IMR-90 (cell line): ENCODE results near the gene MRM2. TPM values are rescaled to one million over a fixed set of nuclear protein-coding genes. Genes with fewer than 3 reads are reported as not detected.
A peak's percentile ranks its signal among the peaks of the same experiment; 100 is the strongest.

ENCODE experiments used
- ATAC-seq: fragments of 200-7000 bp; cut with Tn5 transposase; 2 replicates; pipeline ENCODE4 v1.9.1; 2020; ENCODE audit warnings: low read depth, mild to moderate bottlenecking, moderate library complexity
- BruUV-seq: library from RNA; stranded (reverse); fragments of 400-500 nt; replicated peaks from 2 replicates; lab custom pipeline; 2021; lab: Mats Ljungman, UMichigan
- CTCF ChIA-PET: fragments of 300-600 bp; formaldehyde crosslinking; extraction: SDS; loops from one replicate; lab custom pipeline; 2021; ENCODE audit warnings: antibody characterized with exemption; lab: Yijun Ruan, JAX
- POLR2A ChIA-PET: fragments of 300-600 bp; sonication (Branson Sonifier 250); formaldehyde crosslinking; loops from one replicate; lab custom pipeline; 2022; ENCODE audit warnings: antibody characterized with exemption; ENCODE audit not compliant: unreplicated experiment; lab: Charles Lee
- DNase-seq: peaks from one replicate; pipeline ENCODE4 v3.0.0; 2013
- H2AFZ ChIP-seq: replicated peaks from 2 replicates; pipeline ENCODE3; 2013; ENCODE audit warnings: low read length, mild to moderate bottlenecking; ENCODE audit not compliant: poor library complexity
- H2AK5ac ChIP-seq: 2 replicates; pipeline ENCODE4 v1.6.1; 2013; ENCODE audit warnings: low read depth, low read length, inconsistent platforms
- H2AK9ac ChIP-seq: replicated peaks from 2 replicates; pipeline ENCODE3; 2013; ENCODE audit warnings: mild to moderate bottlenecking, low read depth, low read length, moderate library complexity; ENCODE audit not compliant: poor library complexity
- H2BK120ac ChIP-seq: 2 replicates; pipeline ENCODE4 v1.6.1; 2013; ENCODE audit warnings: low read depth, low read length, inconsistent platforms
- H2BK15ac ChIP-seq: 3 replicates; pipeline ENCODE4 v1.6.1; 2013; ENCODE audit warnings: low read depth, low read length, inconsistent platforms
- H2BK20ac ChIP-seq: 2 replicates; pipeline ENCODE4 v1.6.1; 2013; ENCODE audit warnings: low read depth, mild to moderate bottlenecking, inconsistent platforms, low read length, moderate library complexity
- H2BK5ac ChIP-seq: 2 replicates; pipeline ENCODE4 v1.6.1; 2013; ENCODE audit warnings: mild to moderate bottlenecking, low read depth, low read length, inconsistent platforms; ENCODE audit not compliant: poor library complexity, severe bottlenecking
- H3K14ac ChIP-seq: replicated peaks from 2 replicates; pipeline ENCODE4 v1.6.1; 2013; ENCODE audit warnings: low read depth, low read length, inconsistent platforms
- H3K18ac ChIP-seq: 2 replicates; pipeline ENCODE4 v1.6.1; 2013; ENCODE audit warnings: low read depth, low read length, control low read depth
- H3K23ac ChIP-seq: 2 replicates; pipeline ENCODE4 v1.6.1; 2013; ENCODE audit warnings: low read depth, low read length, inconsistent platforms
- H3K27ac ChIP-seq: 2 replicates; pipeline ENCODE4 v1.5.1; 2013; ENCODE audit warnings: mild to moderate bottlenecking, control low read depth, low read length; ENCODE audit not compliant: insufficient read depth
- H3K27me3 ChIP-seq: 2 replicates; pipeline ENCODE4 v1.6.1; 2013; ENCODE audit warnings: low read length; ENCODE audit not compliant: control insufficient read depth, insufficient read depth
- H3K36me3 ChIP-seq: 2 replicates; pipeline ENCODE4 v1.6.1; 2013; ENCODE audit warnings: low read length, mixed read lengths; ENCODE audit not compliant: control insufficient read depth, insufficient read depth
- H3K4ac ChIP-seq: 2 replicates; pipeline ENCODE4 v1.6.1; 2013; ENCODE audit warnings: low read depth, low read length, inconsistent platforms
- H3K4me1 ChIP-seq: 2 replicates; pipeline ENCODE4 v1.6.1; 2013; ENCODE audit warnings: low read length, mixed read lengths; ENCODE audit not compliant: control insufficient read depth, insufficient read depth
- H3K4me2 ChIP-seq: 2 replicates; pipeline ENCODE4 v1.6.1; 2013; ENCODE audit warnings: low read depth, mild to moderate bottlenecking, control low read depth, low read length, moderate library complexity
- H3K4me3 ChIP-seq: 2 replicates; pipeline ENCODE4 v1.5.1; 2013; ENCODE audit warnings: low read depth, mild to moderate bottlenecking, control low read depth, low read length, moderate library complexity; ENCODE audit not compliant: insufficient read depth
- H3K56ac ChIP-seq: 2 replicates; pipeline ENCODE4 v1.6.1; 2013; ENCODE audit warnings: low read length, inconsistent platforms; ENCODE audit not compliant: insufficient read depth; ENCODE audit errors: extremely low read depth
- H3K79me1 ChIP-seq, 2 experiments: 2 replicates each; pipeline ENCODE4 v1.6.1; 2013; ENCODE audit warnings: low read length in 2 of 2, inconsistent platforms in 1 of 2, low read depth in 1 of 2
- H3K9ac ChIP-seq: 2 replicates; pipeline ENCODE4 v1.6.1; 2013; ENCODE audit warnings: low read depth, low read length, control low read depth
- H3K9me1 ChIP-seq: 2 replicates; pipeline ENCODE4 v1.6.1; 2013; ENCODE audit warnings: low read length, inconsistent platforms; ENCODE audit not compliant: insufficient read depth
- H3K9me3 ChIP-seq: 2 replicates; pipeline ENCODE4 v1.6.1; 2013; ENCODE audit warnings: low read length; ENCODE audit not compliant: control insufficient read depth, insufficient read depth
- H4K20me1 ChIP-seq: 2 replicates; pipeline ENCODE4 v1.6.1; 2013; ENCODE audit warnings: low read length, inconsistent platforms; ENCODE audit not compliant: insufficient read depth
- H4K5ac ChIP-seq: 2 replicates; pipeline ENCODE4 v1.6.1; 2013; ENCODE audit warnings: mild to moderate bottlenecking, low read depth, low read length, control low read depth
- H4K8ac ChIP-seq, 2 experiments: 2 replicates each; pipeline ENCODE4 v1.6.1; 2013; ENCODE audit warnings: low read depth in 2 of 2, low read length in 2 of 2, control low read depth in 1 of 2, inconsistent platforms in 1 of 2
- H4K91ac ChIP-seq: 2 replicates; pipeline ENCODE4 v1.6.1; 2013; ENCODE audit warnings: low read depth, low read length, inconsistent platforms; ENCODE audit not compliant: insufficient read depth
- CTCF ChIP-seq: conservative IDR thresholded peaks from 2 replicates; pipeline ENCODE4 v1.5.1; 2012; ENCODE audit warnings: mild to moderate bottlenecking, low read depth, low read length, improper control_type of control experiment
- ELK1 ChIP-seq: fragments of 150-350 bp; IDR thresholded peaks from 2 replicates; pipeline ENCODE4 v1.6.1; 2016; ENCODE audit warnings: low read depth, mild to moderate bottlenecking, low read length, moderate library complexity, borderline replicate concordance
- MAZ ChIP-seq: IDR thresholded peaks from 2 replicates; pipeline ENCODE4 v1.6.1; 2012; ENCODE audit warnings: low read depth, mild to moderate bottlenecking, low read length, improper control_type of control experiment, moderate library complexity, borderline replicate concordance
- MXI1 ChIP-seq: IDR thresholded peaks from 2 replicates; pipeline ENCODE4 v1.6.1; 2012; ENCODE audit warnings: low read depth, mild to moderate bottlenecking, low read length, moderate library complexity, borderline replicate concordance
- NFE2L2 ChIP-seq: fragments of 150-350 bp; IDR thresholded peaks from 2 replicates; pipeline ENCODE4 v1.6.1; 2016; ENCODE audit warnings: low read depth, mild to moderate bottlenecking, low read length
- RCOR1 ChIP-seq: IDR thresholded peaks from 2 replicates; pipeline ENCODE4 v1.6.1; 2012; ENCODE audit warnings: mild to moderate bottlenecking, low read length, improper control_type of control experiment; ENCODE audit not compliant: insufficient replicate concordance
- RFX5 ChIP-seq: IDR thresholded peaks from 2 replicates; pipeline ENCODE4 v1.8.0; 2012; ENCODE audit warnings: low read depth, mild to moderate bottlenecking, low read length, moderate library complexity
- SMC3 ChIP-seq: fragments of 150-350 bp; IDR thresholded peaks from 2 replicates; pipeline ENCODE4 v1.6.1; 2016; ENCODE audit warnings: low read depth, mild to moderate bottlenecking, antibody characterized with exemption, low read length, moderate library complexity
- USF2 ChIP-seq: fragments of 150-350 bp; IDR thresholded peaks from 2 replicates; pipeline ENCODE4 v1.6.1; 2017; ENCODE audit warnings: mild to moderate bottlenecking, antibody characterized with exemption, low read length, low read depth
- WGBS, 2 experiments: methylation state at CpG; one replicate each; pipeline versions ENCODE4 v1.1.5 to v1.1.7; 2013; ENCODE audit warnings: missing lambda C conversion rate in 2 of 2; ENCODE audit not compliant: insufficient read length in 1 of 2; ENCODE audit errors: extremely low coverage in 2 of 2; 5-methylcytosine and 5-hydroxymethylcytosine counted together
- dilution Hi-C: fragments of 300-500 bp; cut with HindIII; formaldehyde crosslinking; loops from one replicate; pipeline ENCODE4 v1.14.3; 2018; ENCODE audit warnings: low sequenced_read_pairs; ENCODE audit not compliant: unreplicated experiment
- in situ Hi-C: fragments of 300-500 bp; cut with MboI; formaldehyde crosslinking; loops from 3 replicates; pipeline ENCODE4 v1.14.3; 2019; ENCODE audit warnings: low sequenced_read_pairs, inconsistent platforms, mixed read lengths
- intact Hi-C: fragments of 100-400 bp; cut with micrococcal nuclease; formaldehyde crosslinking; loops from 2 replicates; pipeline ENCODE4 v1.10.0; 2022
- polyA plus RNA-seq, 3 experiments: library from polyadenylated mRNA; depleted of rRNA; stranded (reverse); fragments of >200 nt; gene quantifications; 2 replicates each; pipeline ENCODE4 v1.2.3, GENCODE V29; 2012; ENCODE audit warnings: low replicate concordance in 1 of 3
- total RNA-seq: library from RNA; depleted of rRNA; stranded (reverse); fragments of >200 nt; gene quantifications from 2 replicates; pipeline ENCODE4 v1.2.3, GENCODE V29; 2012

Gene MRM2
- total and polyA plus RNA-seq, 2 of the 4 experiments (the other 2 are of a cell fraction), result 19.1 to 23.8 TPM

- no peak for TF ChIP-seq SMC3
Observed at GRCh38 chr7:2249744-2250323, 7.8 kb upstream of the MRM2 start (continued).

GRCh38 chr7:2248984-2249694 lies 7.1 kb upstream of the MRM2 start:
- 59% methylated on average over 17 of the region's 24 CpGs; no CpG with 5 or more reads in 1 of the 2 experiments for WGBS, 2 experiments
- Histone ChIP-seq H2BK20ac (peak overlapping the region; percentile 90), H3K4ac (peak overlapping the region; percentile 93), H3K14ac (peak overlapping the region; percentile 94), H4K20me1 (no peaks in the 10 kb centered on the region), H3K4me3 (no peak overlapping the region), H2BK5ac (peak overlapping the region; percentile 77), H3K27ac (peak overlapping the region; percentile 76), H2BK120ac (peak overlapping the region; percentile 87), H3K27me3 (no peaks in the 10 kb centered on the region), H2AK5ac (peak overlapping the region; percentile 100), H3K23ac (peak overlapping the region; percentile 47), H3K18ac (peak overlapping the region; percentile 2), H3K9me1 (peaks cover 20% of the 10 kb centered on the region), H2AK9ac (peak overlapping the region; percentile 63), H3K56ac (peak overlapping the region; percentile 84), H3K4me2 (peak overlapping the region; percentile 1), H4K8ac (peak overlapping the region; percentile 69 to 95), H4K5ac (peak overlapping the region; percentile 57), H3K9me3 (no peaks in the 10 kb centered on the region), H2AFZ (peak overlapping the region; percentile 92), H2BK15ac (peak overlapping the region; percentile 82; the same call in 2 of the 3 replicates), H3K9ac (peak overlapping the region; percentile 37), H3K36me3 (peaks cover 2% of the 10 kb centered on the region; the same call in 1 of the 2 replicates), H3K79me1 (peaks cover 0 to 45% of the 10 kb centered on the region in 2 experiments; a peak in 2 of 4 replicates), H4K91ac (peak overlapping the region; percentile 94), H3K4me1 (peaks cover 16% of the 10 kb centered on the region)
- intact Hi-C loops, result loop anchor here (5.0 kb wide), 2 partner anchors 63 to 218 kb away; partner anchors contain the start of gene SNX8
- DNase-seq (peak; percentile 97), ATAC-seq (peak; percentile 95)
- in situ Hi-C loops, result no loop called here
- CTCF ChIA-PET, result interaction anchor here (1.1 to 1.8 kb wide), 2 partner anchors 69 to 99 kb away, joined by 3 to 9 read pairs; no protein-coding TSS in a partner anchor
- BruUV-seq, result no TSS peak
- dilution Hi-C loops, result no loop called here
- POLR2A ChIA-PET, result interaction anchor here (0.6 to 1.0 kb wide), 6 partner anchors 10 to 99 kb away, joined by 3 to 10 read pairs (median 3); no protein-coding TSS in a partner anchor
- TF ChIP-seq MAZ (peak; percentile 57; the same call in 1 of the 2 replicates), RFX5 (no peak), SMC3 (peak; percentile 23; the same call in 1 of the 2 replicates), USF2 (peak; percentile 97), CTCF (peak; percentile 39), MXI1 (peak; percentile 98), ELK1 (no peak), RCOR1 (no peak), NFE2L2 (no peak)
